Panc1 (cell line): ENCODE results near the gene PRR30.

Source experiments
- TCF7L2 ChIP-seq: IDR thresholded peaks from 2 replicates; pipeline ENCODE4 v1.6.1; 2011; ENCODE audit warnings: mild to moderate bottlenecking, low read depth, low read length, inconsistent platforms
- TF ChIP-seq, protein P1 (sequence below): fragments of 450-650 bp; IDR thresholded peaks from 2 replicates; pipeline ENCODE4 v1.5.1; 2017; ENCODE audit warnings: mild to moderate bottlenecking
- TF ChIP-seq, protein P2 (sequence below), 2 experiments: IDR thresholded peaks; 2 replicates each; pipeline ENCODE4 v1.6.1; 2011 to 2012; ENCODE audit warnings: low read depth in 2 of 2, control low read depth in 1 of 2, low read length in 1 of 2, mild to moderate bottlenecking in 1 of 2, moderate library complexity in 1 of 2; ENCODE audit not compliant: insufficient read depth in 1 of 2

DNA sequence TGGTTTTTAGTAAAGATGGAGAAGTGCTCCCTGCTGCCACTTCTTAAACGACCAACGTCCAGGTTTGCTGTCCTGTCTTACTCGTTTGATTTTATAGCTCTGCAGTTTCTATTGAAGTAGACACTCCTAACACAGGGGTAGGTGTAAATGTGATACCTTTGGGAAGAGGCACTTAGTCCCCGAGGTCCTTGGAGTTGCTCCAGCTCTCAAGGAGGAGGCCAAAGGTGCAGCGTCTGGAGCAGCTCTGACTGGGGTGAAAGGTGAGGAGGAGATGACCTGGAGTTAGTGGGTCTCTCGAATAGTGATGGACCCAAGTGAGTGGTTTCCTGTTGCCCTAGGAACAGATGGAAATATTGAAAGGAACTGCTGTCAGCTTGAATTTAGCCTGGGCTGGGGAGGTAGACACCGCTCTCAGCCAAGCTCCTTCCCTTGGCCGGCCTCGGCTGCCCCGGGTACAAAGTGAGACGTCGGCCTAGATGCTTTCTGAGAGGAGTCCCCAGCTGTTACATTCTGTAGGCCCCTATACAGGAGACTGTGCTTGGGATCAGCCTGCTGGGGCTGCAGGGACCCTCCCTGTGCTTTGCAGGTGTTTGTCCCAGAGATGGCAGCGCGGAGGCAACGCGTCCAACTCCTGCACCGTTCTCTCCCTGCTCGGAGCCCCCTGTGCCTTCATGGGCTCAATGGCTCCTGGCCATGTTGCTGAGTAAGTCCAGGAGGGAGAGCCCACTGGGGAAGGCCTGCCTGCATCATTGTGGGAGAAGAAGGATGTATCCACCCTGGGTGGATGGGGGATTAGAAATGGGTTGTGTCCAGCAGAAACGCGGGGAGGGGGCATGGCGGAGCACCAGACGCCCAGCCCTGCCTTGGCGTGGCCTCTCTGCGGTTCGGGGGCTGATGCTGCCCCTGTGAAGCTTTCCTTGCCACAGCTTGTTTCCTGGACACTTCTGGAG lies 47.2 kb downstream of the PRR30 start:
- TF ChIP-seq, protein P1, sequence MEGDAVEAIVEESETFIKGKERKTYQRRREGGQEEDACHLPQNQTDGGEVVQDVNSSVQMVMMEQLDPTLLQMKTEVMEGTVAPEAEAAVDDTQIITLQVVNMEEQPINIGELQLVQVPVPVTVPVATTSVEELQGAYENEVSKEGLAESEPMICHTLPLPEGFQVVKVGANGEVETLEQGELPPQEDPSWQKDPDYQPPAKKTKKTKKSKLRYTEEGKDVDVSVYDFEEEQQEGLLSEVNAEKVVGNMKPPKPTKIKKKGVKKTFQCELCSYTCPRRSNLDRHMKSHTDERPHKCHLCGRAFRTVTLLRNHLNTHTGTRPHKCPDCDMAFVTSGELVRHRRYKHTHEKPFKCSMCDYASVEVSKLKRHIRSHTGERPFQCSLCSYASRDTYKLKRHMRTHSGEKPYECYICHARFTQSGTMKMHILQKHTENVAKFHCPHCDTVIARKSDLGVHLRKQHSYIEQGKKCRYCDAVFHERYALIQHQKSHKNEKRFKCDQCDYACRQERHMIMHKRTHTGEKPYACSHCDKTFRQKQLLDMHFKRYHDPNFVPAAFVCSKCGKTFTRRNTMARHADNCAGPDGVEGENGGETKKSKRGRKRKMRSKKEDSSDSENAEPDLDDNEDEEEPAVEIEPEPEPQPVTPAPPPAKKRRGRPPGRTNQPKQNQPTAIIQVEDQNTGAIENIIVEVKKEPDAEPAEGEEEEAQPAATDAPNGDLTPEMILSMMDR = no peak
- TF ChIP-seq, protein P2, sequence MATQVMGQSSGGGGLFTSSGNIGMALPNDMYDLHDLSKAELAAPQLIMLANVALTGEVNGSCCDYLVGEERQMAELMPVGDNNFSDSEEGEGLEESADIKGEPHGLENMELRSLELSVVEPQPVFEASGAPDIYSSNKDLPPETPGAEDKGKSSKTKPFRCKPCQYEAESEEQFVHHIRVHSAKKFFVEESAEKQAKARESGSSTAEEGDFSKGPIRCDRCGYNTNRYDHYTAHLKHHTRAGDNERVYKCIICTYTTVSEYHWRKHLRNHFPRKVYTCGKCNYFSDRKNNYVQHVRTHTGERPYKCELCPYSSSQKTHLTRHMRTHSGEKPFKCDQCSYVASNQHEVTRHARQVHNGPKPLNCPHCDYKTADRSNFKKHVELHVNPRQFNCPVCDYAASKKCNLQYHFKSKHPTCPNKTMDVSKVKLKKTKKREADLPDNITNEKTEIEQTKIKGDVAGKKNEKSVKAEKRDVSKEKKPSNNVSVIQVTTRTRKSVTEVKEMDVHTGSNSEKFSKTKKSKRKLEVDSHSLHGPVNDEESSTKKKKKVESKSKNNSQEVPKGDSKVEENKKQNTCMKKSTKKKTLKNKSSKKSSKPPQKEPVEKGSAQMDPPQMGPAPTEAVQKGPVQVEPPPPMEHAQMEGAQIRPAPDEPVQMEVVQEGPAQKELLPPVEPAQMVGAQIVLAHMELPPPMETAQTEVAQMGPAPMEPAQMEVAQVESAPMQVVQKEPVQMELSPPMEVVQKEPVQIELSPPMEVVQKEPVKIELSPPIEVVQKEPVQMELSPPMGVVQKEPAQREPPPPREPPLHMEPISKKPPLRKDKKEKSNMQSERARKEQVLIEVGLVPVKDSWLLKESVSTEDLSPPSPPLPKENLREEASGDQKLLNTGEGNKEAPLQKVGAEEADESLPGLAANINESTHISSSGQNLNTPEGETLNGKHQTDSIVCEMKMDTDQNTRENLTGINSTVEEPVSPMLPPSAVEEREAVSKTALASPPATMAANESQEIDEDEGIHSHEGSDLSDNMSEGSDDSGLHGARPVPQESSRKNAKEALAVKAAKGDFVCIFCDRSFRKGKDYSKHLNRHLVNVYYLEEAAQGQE (IDR thresholded peaks at IDR 0.05; ENCODE audit: insufficient read depth in 1 of 2, low read depth in 2 of 2, low read length in 1 of 2) = no peak
- TF ChIP-seq TCF7L2 = no peak
